ENCODE measurements around the gene RACGAP1.
A peak's percentile ranks its signal among the peaks of the same experiment; 100 is the strongest.

DNA sequence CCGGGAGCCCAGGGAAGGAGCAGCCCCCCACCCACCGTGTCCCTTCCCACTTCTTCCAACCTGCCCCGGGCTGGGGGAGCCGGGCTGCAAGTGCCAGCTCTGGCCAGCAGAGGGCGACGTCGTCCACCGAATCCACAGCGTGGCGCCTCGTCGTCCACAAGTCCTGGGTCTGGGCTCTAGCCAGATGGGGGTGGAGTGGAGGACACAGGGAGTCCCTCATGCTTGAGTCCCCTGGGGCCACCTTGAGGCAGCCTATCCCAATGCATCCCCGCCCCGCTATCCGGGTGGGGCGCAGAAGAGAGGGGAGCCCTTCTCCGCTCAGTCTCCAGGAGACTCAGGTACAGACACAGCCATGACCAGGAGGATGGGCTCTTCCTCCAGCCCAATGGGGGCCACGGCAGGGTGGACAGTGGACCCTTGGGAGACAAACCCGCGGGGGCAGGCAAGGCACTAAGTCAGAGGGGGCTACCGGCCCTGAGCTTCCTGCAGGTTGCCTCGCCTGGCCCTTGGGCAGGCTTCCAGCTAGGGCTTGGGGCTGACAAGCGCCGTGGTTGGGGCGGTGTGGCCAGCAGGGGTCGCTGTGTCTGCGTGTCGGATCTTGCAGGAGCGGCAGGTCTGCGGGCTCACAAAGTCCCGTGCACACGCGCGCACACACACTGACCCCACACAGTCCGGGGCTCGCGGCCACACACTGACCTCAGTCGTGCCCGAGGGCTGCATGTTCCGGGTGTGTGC, 58.1 kb downstream of the RACGAP1 start:
- peak; percentile 87 for TF ChIP-seq CTCF (conservative IDR thresholded peaks at IDR 0.05)
- TF ChIP-seq EZH2 (IDR thresholded peaks at IDR 0.05; ENCODE audit: low read depth): no peak

Measured in PC-9 (cell line).